AG04450 (cell line): ENCODE results near the gene GYG2. TPM values are rescaled to one million over a fixed set of nuclear protein-coding genes. Genes with fewer than 3 reads are reported as not detected.
A peak's percentile ranks its signal among the peaks of the same experiment; 100 is the strongest.

Source experiments
- CTCF ChIA-PET: fragments of 300-600, 350-600 bp; formaldehyde crosslinking; extraction: SDS; loops from one replicate; lab custom pipeline; 2022; ENCODE audit warnings: antibody characterized with exemption, inconsistent platforms; lab: Charles Lee
- POLR2A ChIA-PET: fragments of 350-600 bp; formaldehyde crosslinking; extraction: SDS; loops from one replicate; lab custom pipeline; 2021; ENCODE audit warnings: antibody characterized with exemption, inconsistent platforms; lab: Yijun Ruan, JAX
- DNase-seq: peaks from one replicate; pipeline ENCODE4 v3.0.0-alpha.2; 2011; ENCODE audit warnings: low read depth, low spot score
- H3K27ac ChIP-seq: one replicate; pipeline ENCODE4 v1.5.1; 2012; ENCODE audit warnings: low read depth, low read length, control low read depth
- H3K27me3 ChIP-seq: one replicate; pipeline ENCODE4 v1.6.0; 2012; ENCODE audit warnings: low read length; ENCODE audit not compliant: control insufficient read depth, insufficient read depth
- H3K4me3 ChIP-seq: 2 replicates; pipeline ENCODE4 v1.5.1; 2011; ENCODE audit warnings: mild to moderate bottlenecking, low read depth, low read length, control low read depth
- H3K9me3 ChIP-seq: 2 replicates; pipeline ENCODE4 v1.5.1; 2012; ENCODE audit warnings: low read length; ENCODE audit not compliant: control insufficient read depth, insufficient read depth
- CTCF ChIP-seq: IDR thresholded peaks from 2 replicates; pipeline ENCODE4 v1.5.1; 2011; ENCODE audit warnings: low read depth, low read length, control low read depth, inconsistent platforms
- polyA plus RNA-seq: library from polyadenylated mRNA; depleted of rRNA; stranded (reverse); fragments of >200 nt; gene quantifications from 2 replicates; pipeline ENCODE4 v1.2.3, GENCODE V29; 2011

Gene GYG2
- polyA plus RNA-seq, 1 experiment: 19.6 TPM

GRCh38 chrX:2926664-2927275 is 98.0 kb downstream of the GYG2 start:
- no peak for DNase-seq
- ChIA-PET CTCF (no interaction called here), POLR2A (no interaction called here)
- no peaks in the 10 kb centered on the region for H3K27me3 ChIP-seq
- H3K9me3 ChIP-seq: peaks cover 3% of the 10 kb centered on the region
- H3K4me3 ChIP-seq: no peak overlapping the region
- H3K27ac ChIP-seq: no peak overlapping the region
- no peak for TF ChIP-seq CTCF

GRCh38 chrX:2928191-2928582 is 99.5 kb downstream of the GYG2 start:
- no peak for TF ChIP-seq CTCF
- Histone ChIP-seq H3K27ac (peak overlapping the region; percentile 39), H3K9me3 (peaks cover 3% of the 10 kb centered on the region), H3K4me3 (peak overlapping the region; percentile 52), H3K27me3 (no peaks in the 10 kb centered on the region)
- ChIA-PET CTCF (no interaction called here), POLR2A (interaction anchor here (0.6 to 1.8 kb wide), 2 partner anchors 36 to 40 kb away, joined by 3 to 7 read pairs; a partner anchor contains a TSS)
- no peak for DNase-seq

GRCh38 chrX:2928583-2929434 is 100.1 kb downstream of the GYG2 start, which contains the start of gene ARSD:
Gene ARSD, minus strand, starts transcription at chrX:2929339. Its CDS starts 64 bp downstream, at chrX:2929275.
- DNase-seq: peak; percentile 79
- ChIA-PET POLR2A (interaction anchor here (0.6 to 1.8 kb wide), 3 partner anchors 35 to 593 kb away, joined by 3 to 7 read pairs (median 3); a partner anchor contains a TSS), CTCF (no interaction called here)
- no peak for TF ChIP-seq CTCF
- H3K27me3 ChIP-seq: no peaks in the 10 kb centered on the region
- H3K4me3 ChIP-seq: peak within 1 kb of the TSS; percentile 68
- peak within 1 kb of the TSS; percentile 95 for H3K27ac ChIP-seq
- H3K9me3 ChIP-seq: peaks cover 3% of the 10 kb centered on the region

DNA sequence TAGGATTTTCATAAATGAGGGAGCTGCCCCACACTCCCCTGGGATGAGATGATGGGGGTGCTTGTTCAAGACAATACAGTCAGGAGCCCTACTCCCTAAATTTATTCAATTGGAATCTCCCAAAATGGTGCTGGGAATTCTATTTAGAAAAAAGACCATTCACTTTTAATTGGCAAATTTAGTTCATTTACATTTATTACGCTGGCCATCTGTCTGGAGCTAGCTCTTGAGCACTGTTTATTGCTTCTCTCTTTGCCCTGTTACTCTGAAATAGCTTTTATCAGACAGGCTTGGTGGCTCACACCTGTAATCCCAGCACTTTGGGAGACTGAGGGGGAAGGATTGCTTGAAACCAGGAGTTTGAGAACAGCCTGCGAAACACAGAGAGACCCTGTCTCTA is 102.4 kb downstream of the GYG2 start:
- CTCF ChIA-PET: no interaction called here
- Histone ChIP-seq H3K9me3 (peaks cover 3% of the 10 kb centered on the region), H3K27me3 (no peaks in the 10 kb centered on the region), H3K4me3 (no peak overlapping the region), H3K27ac (no peak overlapping the region)
- no peak for DNase-seq
- POLR2A ChIA-PET: no interaction called here
- no peak for TF ChIP-seq CTCF

DNA sequence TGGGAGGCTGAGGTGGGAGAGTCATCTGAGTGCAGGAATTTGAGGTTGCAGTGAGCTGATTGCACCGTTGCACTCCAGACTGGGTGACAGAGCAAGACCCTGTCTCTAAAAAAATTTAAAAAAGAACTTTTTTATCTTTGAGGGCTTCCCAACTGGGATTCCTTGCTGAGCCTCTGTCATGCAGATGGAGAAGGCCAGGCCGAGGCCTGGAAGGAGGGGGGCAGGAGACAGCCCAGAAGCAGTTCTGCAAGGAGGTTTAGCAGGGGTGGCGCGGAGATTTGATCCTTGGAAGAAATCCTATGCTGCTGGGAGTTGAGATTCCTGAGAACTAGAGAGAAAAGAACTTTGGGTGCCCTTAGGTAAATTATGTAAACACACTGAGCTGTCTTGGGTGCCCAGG is 102.9 kb downstream of the GYG2 start:
- no peak for TF ChIP-seq CTCF
- peaks cover 3% of the 10 kb centered on the region for H3K9me3 ChIP-seq
- no peak overlapping the region for H3K4me3 ChIP-seq
- ChIA-PET POLR2A (no interaction called here), CTCF (no interaction called here)
- no peaks in the 10 kb centered on the region for H3K27me3 ChIP-seq
- DNase-seq: no peak
- H3K27ac ChIP-seq: no peak overlapping the region
